Measurements from ENCODE around the gene CNOT2. TPM values are rescaled to one million over a fixed set of nuclear protein-coding genes. Genes with fewer than 3 reads are reported as not detected.
"Not testable (repeated sequence)": the region's sequence is repeated elsewhere in the genome, so short reads cannot be mapped to it uniquely, and the experiment has no call there.

Gene CNOT2
- total RNA-seq, 6 experiments from 2014 or later = 45.0 to 54.2 (median 49.5) TPM

DNA sequence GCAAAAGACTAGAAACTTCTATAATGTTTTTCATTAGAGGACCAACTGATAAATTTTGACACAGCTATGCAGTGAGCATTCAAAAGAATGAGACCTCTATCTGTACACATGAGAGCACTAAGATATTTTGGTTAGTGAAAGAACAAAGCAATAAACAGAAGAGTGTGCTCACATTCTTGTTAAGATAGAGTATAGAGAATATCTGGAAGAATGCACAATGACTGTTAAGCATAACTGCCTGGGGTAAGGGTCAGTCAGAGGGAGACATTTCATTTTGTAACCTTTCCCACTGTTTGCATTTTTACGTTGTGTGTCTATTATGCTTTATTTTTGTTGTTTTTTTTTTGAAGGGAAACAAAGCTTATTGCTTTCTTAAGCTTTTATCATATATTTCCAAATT is 143.5 kb downstream of the CNOT2 start:
- Mint-ChIP-seq H3K36me3 (ENCODE audit: low read depth) (no peaks in the 10 kb centered on the region; the same call in 1 of the 2 replicates), H3K9me3 (peaks cover 4% of the 10 kb centered on the region), H3K27ac (no peak overlapping the region), H3K4me1 (ENCODE audit: low read depth) (peaks cover 11% of the 10 kb centered on the region; the same call in 1 of the 2 replicates), H3K27me3 (ENCODE audit: insufficient read depth) (no peaks in the 10 kb centered on the region), H3K4me3 (no peak overlapping the region)
- TF ChIP-seq CTCF (IDR thresholded peaks at IDR 0.05) = no peak
- no peak for DNase-seq

DNA sequence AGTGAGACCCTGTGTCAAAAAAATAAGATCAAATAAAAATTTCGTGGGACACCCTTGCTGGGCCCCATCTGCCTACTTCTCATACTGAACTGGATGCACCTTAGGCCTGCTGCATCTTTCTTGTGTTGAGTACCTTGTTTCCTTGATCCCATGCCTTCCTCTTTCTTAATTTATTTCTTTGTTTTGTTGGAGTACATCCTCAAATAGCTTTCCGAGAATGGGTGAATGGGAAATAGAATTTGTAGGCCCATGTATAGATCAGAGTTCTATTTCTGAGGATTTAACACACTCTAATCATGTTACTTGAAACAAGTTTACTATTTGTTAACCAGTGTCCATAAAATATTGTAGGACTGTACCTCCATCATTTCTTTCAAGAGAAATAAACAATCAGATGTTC is 146.4 kb downstream of the CNOT2 start:
- Mint-ChIP-seq H3K36me3 (ENCODE audit: low read depth) (no peaks in the 10 kb centered on the region; the same call in 1 of the 2 replicates), H3K9me3 (peaks cover 4% of the 10 kb centered on the region), H3K27ac (no peak overlapping the region), H3K4me3 (no peak overlapping the region), H3K27me3 (ENCODE audit: insufficient read depth) (no peaks in the 10 kb centered on the region), H3K4me1 (ENCODE audit: low read depth) (peaks cover 11% of the 10 kb centered on the region)
- no peak for DNase-seq
- no peak for TF ChIP-seq CTCF (IDR thresholded peaks at IDR 0.05)

DNA sequence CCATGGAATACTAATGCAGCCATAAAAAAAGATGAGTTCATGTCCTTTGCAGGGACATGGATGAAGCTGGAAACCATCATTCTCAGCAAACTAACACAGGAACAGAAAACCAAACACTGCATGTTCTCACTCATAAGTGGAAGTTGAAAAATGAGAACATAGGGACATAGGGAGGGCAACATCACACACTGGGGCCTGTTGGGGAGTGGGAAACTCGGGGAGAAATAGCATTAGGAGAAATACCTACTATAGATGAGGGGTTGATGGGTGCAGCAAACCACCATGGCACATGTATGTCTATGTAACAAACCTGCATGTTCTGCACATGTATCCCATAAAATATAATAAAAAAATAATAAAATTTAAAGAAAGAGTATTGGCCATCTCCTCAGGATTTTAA is 149.4 kb downstream of the CNOT2 start:
- not testable (repeated sequence) for H3K27ac Mint-ChIP-seq, H3K4me3 Mint-ChIP-seq

DNA sequence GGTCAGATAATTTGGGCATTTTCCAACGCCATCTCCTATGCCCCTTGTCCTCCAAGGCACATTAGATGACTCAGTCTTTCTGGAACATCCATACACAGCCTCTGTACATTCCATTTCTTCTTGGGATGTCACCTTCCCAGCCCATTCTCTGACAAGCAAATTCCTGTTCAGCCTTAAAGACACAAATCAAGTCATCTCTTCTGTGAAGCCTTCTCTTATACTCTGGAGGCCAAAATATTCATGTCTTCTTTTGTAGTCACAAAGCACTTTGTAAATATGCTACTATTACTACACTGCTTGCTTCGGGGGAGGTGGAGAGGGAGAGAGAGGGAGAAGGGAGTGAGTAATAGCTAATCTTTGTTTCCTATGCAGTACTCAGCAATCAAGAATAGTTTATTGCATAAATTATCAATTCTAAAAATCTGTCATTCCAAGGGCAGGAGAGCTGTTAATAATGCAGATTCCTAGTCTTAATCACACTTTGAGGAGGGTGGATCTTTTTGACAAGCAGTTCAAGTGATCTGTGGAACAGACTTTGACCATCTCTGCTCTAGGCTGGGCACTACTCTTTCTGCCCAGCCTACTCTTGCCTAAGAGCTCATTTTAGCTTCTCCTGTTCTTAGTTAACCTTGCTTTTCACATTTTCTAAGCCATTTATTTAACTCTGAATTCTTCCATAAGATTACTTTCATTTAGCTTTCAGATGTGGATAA is 150.7 kb downstream of the CNOT2 start:
- H3K36me3 Mint-ChIP-seq (ENCODE audit: low read depth) = no peaks in the 10 kb centered on the region; the same call in 1 of the 2 replicates
- peaks cover 4% of the 10 kb centered on the region for H3K9me3 Mint-ChIP-seq
- H3K4me1 Mint-ChIP-seq (ENCODE audit: low read depth) = peaks cover 11% of the 10 kb centered on the region
- H3K27ac Mint-ChIP-seq = no peak overlapping the region; the same call in 1 of the 2 replicates
- H3K4me3 Mint-ChIP-seq = no peak overlapping the region
- H3K27me3 Mint-ChIP-seq (ENCODE audit: insufficient read depth) = no peaks in the 10 kb centered on the region
- TF ChIP-seq CTCF (IDR thresholded peaks at IDR 0.05) = no peak
- peak; percentile 82 for DNase-seq

More for the DNA sequence above, 149.4 kb downstream of the CNOT2 start:
- peaks cover 11% of the 10 kb centered on the region for H3K4me1 Mint-ChIP-seq (ENCODE audit: low read depth)
- DNase-seq; H3K27me3 Mint-ChIP-seq (ENCODE audit: insufficient read depth); H3K36me3 Mint-ChIP-seq (ENCODE audit: low read depth); H3K9me3 Mint-ChIP-seq: not testable (repeated sequence)

DNA sequence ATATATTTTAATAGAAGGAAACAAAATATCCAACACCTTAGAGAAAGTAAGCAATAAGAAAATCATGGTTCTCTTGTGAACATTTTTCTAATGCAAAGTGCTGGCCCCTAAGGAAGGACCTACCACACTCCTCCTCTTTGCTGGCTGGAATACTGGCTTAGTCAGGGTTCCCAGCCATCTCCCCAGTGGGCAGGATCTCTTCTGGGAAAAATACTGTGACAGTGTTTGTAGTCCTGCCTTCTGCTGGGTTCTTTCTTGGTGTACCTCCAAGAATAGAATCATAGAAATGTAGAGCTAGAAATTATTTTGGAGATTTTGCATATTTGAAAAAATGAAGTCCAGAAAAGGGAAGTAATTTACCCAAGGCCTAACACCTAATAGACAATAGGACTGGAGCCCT is 154.8 kb downstream of the CNOT2 start:
- Mint-ChIP-seq H3K4me3 (no peak overlapping the region), H3K27me3 (ENCODE audit: insufficient read depth) (peaks cover 2% of the 10 kb centered on the region; the same call in 1 of the 2 replicates), H3K27ac (no peak overlapping the region), H3K4me1 (ENCODE audit: low read depth) (peaks cover 11% of the 10 kb centered on the region), H3K36me3 (ENCODE audit: low read depth) (no peaks in the 10 kb centered on the region), H3K9me3 (no peaks in the 10 kb centered on the region)
- DNase-seq = no peak
- no peak for TF ChIP-seq CTCF (IDR thresholded peaks at IDR 0.05)

DNA sequence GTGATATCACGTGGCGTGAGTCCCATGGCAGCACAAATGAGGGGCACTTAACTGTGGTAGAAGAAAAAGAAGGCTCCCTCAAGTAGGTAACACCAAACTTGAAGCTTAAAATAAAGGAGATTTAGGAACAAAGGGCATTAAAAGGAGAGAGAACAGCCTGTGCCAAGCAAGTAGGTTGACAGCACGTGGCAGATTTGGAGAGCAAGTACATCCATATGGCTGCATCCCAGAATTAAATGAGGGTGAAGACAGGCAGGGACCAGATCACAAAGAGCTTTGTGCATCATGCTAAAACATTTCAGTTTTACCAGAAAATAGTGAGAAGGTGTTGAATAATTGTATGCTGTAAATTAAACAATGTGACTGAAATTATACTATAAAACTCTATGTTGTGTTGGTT is 155.6 kb downstream of the CNOT2 start:
- Mint-ChIP-seq H3K36me3 (ENCODE audit: low read depth) (no peaks in the 10 kb centered on the region), H3K27ac (no peak overlapping the region), H3K9me3 (no peaks in the 10 kb centered on the region), H3K27me3 (ENCODE audit: insufficient read depth) (peaks cover 2% of the 10 kb centered on the region; the same call in 1 of the 2 replicates), H3K4me3 (no peak overlapping the region), H3K4me1 (ENCODE audit: low read depth) (peaks cover 4% of the 10 kb centered on the region)
- TF ChIP-seq CTCF (IDR thresholded peaks at IDR 0.05) = no peak
- DNase-seq = no peak

Data from HFFc6 (cell line).